Renal cortical epithelial cell (primary cell): ENCODE measurements around the gene STMN1. TPM values are rescaled to one million over a fixed set of nuclear protein-coding genes. Genes with fewer than 3 reads are reported as not detected.
A peak's percentile ranks its signal among the peaks of the same experiment; 100 is the strongest.

Source experiments
- DNase-seq: peaks from one replicate; pipeline ENCODE4 v3.0.0-alpha.2; 2011; ENCODE audit warnings: low read depth
- total RNA-seq: library from RNA; depleted of rRNA; stranded (reverse); fragments of >200 nt; gene quantifications from 2 replicates; pipeline ENCODE4 v1.2.3, GENCODE V29; 2014

Gene STMN1
- total RNA-seq, 1 donor from 2014 or later = 69.2 TPM

GRCh38 chr1:25895365-25895990, 10.7 kb downstream of the STMN1 start:
- DNase-seq = peak; percentile 78

- no peak for DNase-seq
Measured at GRCh38 chr1:25893116-25893515, 13.1 kb downstream of the STMN1 start.

GRCh38 chr1:25891606-25892005, 14.6 kb downstream of the STMN1 start:
- DNase-seq = no peak

- peak; percentile 96 for DNase-seq
Measured at GRCh38 chr1:25890239-25891034, 15.8 kb downstream of the STMN1 start.

GRCh38 chr1:25889470-25889869, 16.7 kb downstream of the STMN1 start:
- DNase-seq = no peak

GRCh38 chr1:25888426-25888987, 17.7 kb downstream of the STMN1 start:
- DNase-seq = no peak

- DNase-seq = no peak
Measured at GRCh38 chr1:25885602-25886001, 20.6 kb downstream of the STMN1 start.

GRCh38 chr1:25881266-25881665, 25.0 kb downstream of the STMN1 start:
- DNase-seq = no peak

GRCh38 chr1:25880518-25880917, 25.7 kb downstream of the STMN1 start:
- no peak for DNase-seq

GRCh38 chr1:25879675-25880074, 26.5 kb downstream of the STMN1 start:
- peak; percentile 23 for DNase-seq

- DNase-seq = no peak
Measured at GRCh38 chr1:25878690-25879089, 27.5 kb downstream of the STMN1 start.

- no peak for DNase-seq
Measured at GRCh38 chr1:25877155-25877554, 29.1 kb downstream of the STMN1 start.

GRCh38 chr1:25876693-25877077, 29.5 kb downstream of the STMN1 start:
- DNase-seq = no peak

- DNase-seq = peak; percentile 69
Measured at GRCh38 chr1:25875856-25876692, 30.1 kb downstream of the STMN1 start.

GRCh38 chr1:25875154-25875855, 30.9 kb downstream of the STMN1 start, which contains the start of gene PAQR7:
Gene PAQR7, minus strand, starts transcription at chr1:25875708. Its CDS starts 11,869 bp downstream, at chr1:25863839.
- peak; percentile 34 for DNase-seq

- DNase-seq = no peak
Measured at GRCh38 chr1:25874635-25875153, 31.5 kb downstream of the STMN1 start.

GRCh38 chr1:25874209-25874608, 32.0 kb downstream of the STMN1 start:
- DNase-seq = no peak

GRCh38 chr1:25873120-25873519, 33.1 kb downstream of the STMN1 start:
- peak; percentile 46 for DNase-seq

GRCh38 chr1:25872713-25873112, 33.5 kb downstream of the STMN1 start:
- no peak for DNase-seq

- no peak for DNase-seq
Measured at GRCh38 chr1:25871704-25872494, 34.3 kb downstream of the STMN1 start.
